A172 (cell line): ENCODE measurements around the gene KATNAL1. TPM values are rescaled to one million over a fixed set of nuclear protein-coding genes. Genes with fewer than 3 reads are reported as not detected.

Experiments
- DNase-seq: peaks from one replicate; pipeline ENCODE4 v3.0.0-alpha.2; 2015; ENCODE audit warnings: low spot score
- total RNA-seq: library from RNA; depleted of rRNA; stranded (reverse); fragments of >200 nt; shearing (Covaris generic); gene quantifications from 2 replicates; pipeline ENCODE4 v1.2.3, GENCODE V29; 2014; rRNA removed

KATNAL1 gene
- total RNA-seq: 62.4 and 119 TPM in 2 replicates

DNA sequence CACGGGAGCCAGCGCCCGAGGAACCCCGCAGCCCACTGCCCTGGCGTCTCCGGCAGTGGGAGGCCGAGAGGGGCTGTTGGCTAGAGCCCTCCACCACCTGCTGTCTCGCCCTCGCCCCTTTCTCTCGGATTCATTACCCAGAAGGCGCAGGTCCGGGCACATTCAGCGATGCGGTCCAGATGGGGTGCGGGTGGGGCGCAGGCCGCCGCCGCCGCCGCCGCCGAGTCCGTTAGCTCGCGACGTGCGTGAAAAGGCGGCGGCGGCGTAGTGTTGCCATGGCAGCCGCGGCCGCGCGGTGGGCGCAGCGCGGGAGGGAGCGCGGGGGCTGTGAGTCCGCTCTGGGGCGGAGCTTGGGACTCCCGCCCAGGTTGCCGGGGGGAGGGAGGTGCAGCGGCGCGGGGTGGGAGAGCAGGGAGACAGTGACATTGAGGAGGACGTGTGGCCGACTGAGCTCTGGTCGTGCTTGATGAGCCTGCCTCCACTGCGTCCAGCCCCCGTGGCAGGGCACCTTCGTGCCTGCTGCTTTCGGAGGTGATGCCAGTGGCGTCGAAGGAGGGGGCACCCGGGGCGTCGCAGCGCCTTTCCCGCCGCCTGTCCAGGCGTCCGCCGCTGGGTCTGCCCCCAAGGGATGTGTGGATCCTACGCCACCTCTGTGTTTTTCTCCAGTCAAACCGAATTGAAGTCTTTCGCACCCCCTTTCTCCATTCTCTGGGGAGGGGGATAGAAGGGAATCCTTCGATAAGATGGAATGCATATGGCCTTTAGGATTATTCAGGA is at the start of gene KATNAL1:
TSS of gene KATNAL1 (minus strand) at position 358 of the 777 bp plus-strand sequence. CDS start 23,774 bp downstream, outside the sequence.
- DNase-seq: peak; percentile 58

DNA sequence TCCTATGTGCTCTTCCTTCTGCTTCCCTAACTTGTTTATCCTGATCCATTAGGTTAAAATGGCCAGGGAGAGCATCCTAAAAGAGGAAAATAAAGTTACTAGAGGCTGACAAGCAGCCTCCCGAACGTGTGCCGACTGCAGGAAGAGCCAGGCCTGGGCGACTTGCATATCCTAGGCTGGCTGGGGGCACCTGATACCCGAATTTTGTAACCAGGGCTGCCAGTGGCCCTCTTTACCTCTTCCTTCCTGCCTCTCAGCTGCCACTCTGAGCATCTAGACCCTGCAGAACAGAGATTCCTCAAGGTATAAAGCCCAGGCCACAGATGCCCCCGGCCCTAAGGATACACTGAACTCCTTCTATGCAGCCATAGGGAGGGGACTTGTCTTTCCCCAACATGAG is 48.5 kb upstream of the KATNAL1 start:
- no peak for DNase-seq

- no peak for DNase-seq
Observed at GRCh38 chr13:30355384-30355699, 48.0 kb upstream of the KATNAL1 start.

DNA sequence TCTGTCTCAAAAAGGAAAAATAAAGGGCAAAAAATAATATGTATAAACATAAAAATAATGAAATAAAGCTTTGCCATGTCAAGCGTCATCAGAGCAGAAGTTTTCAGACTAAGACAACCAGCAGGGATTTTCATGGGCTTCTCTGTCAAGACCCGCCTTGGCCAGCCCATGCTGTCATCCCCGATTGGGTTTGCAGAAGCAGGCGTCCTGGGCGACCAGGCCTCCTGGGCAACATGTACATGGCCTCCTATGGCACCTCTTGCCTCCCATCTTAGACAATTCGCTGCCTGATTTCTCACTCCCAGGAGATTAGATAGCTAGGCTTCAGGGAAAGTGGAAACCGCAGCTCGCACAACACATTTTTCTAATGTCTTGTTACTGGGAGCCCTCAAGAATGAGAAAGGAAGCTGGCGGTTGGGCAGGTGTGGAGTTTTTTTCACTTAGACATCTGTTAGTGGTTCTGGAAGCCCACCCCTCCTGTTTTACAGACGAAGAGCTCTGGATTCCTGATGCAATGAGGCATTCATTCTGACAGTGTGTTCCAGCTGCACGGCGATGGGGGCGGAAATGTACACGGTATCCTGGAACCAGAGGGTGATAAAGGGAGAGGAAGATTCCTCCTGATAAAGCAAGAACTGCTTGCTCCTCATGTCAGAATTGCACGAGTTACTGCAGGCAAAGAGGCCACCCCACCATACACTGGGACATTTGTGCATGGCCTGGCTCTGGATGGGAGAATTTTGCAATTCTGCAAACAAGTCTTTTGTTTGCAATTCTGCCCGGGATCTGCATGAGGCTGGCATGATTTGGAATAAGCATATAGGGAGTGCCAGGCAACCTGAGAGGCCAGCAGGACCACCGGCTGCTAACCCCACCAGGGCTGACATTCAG is 47.4 kb upstream of the KATNAL1 start:
- DNase-seq: no peak

DNA sequence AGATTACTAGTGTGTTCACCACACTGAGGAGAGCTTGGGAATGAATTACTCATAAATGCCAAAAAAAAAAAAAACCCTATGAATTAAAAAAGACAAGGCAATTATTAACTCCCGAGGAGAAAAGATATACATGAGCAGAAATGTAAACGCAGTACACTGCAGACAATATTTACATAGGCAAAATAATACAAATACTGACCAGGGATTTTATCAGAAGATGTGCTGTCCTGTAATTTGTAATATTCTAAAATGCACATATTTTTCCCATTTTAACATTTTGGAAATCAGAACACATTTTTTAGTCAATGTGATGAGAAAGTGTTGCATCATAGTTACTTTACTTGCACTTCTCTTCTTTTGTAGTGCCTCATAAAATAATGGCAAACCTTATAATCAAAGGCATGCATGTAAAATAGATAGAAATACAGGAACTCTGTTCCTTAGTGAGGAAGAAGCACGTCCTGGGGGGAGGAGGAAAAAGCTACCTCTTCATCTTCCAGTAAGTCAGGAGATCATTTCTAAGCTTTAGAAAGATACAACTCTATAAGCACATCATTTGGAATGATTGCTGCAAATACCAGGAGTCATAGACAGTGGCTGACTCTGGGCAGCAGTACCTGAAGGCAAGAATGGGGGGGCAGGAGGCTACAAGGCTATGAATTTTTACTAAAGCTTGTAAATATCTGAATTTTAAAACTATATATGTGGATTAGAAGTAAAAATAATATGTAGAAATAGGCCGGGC is 46.3 kb upstream of the KATNAL1 start:
- DNase-seq: no peak

DNA sequence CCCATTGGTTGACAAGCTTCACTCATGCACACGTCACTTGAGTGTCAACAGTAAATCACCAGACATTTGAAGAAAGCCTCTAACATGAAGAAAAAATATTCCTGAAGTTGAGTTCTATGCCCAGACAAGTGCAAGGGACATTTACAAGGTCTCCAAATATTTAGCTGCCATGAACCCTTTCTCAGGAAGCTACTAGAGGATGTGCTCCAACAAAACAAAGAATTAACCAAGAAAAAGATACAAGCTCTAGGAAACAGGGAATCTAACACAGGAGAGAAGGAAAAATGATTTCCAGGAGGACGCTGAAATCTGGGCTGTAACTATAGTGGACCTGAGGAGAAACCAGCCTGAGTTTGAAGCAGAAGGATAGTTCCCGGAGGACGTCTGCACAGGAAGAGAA is 45.7 kb upstream of the KATNAL1 start:
- no peak for DNase-seq

- DNase-seq: no peak
Observed at GRCh38 chr13:30352121-30352520, 44.8 kb upstream of the KATNAL1 start.

GRCh38 chr13:30346789-30347167 is 39.4 kb upstream of the KATNAL1 start:
- DNase-seq: no peak

DNA sequence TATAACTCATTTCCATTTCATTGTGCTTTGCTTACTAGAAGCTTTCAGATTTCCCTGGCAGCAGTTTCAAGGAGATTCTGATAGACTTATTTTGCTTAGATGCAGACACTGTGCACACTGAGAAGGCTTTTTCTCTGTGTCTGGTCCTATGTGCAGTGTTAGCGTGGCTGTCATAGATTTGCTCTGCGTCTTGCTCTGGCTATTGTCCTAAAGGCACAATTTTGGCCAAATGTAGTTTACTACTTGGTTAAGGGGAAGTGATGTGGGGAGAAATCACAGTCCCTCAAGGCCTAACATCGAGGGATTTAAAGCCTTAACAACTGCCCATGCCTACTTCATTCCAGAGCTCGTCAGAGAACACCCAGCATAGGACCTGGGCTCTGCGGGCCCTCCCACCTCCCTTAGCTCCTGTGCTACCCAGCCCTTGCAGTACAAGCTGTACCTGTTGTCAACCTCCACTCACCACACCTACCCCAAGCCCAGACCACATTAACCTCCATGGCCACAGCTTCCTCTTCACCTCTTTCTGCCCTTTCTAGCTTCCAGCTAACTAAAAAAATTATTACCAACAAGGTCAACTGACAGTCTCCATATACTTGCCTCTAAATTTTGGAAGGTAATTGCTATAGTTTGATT is 38.9 kb upstream of the KATNAL1 start:
- no peak for DNase-seq

GRCh38 chr13:30345426-30346100 is 38.2 kb upstream of the KATNAL1 start:
- no peak for DNase-seq

DNA sequence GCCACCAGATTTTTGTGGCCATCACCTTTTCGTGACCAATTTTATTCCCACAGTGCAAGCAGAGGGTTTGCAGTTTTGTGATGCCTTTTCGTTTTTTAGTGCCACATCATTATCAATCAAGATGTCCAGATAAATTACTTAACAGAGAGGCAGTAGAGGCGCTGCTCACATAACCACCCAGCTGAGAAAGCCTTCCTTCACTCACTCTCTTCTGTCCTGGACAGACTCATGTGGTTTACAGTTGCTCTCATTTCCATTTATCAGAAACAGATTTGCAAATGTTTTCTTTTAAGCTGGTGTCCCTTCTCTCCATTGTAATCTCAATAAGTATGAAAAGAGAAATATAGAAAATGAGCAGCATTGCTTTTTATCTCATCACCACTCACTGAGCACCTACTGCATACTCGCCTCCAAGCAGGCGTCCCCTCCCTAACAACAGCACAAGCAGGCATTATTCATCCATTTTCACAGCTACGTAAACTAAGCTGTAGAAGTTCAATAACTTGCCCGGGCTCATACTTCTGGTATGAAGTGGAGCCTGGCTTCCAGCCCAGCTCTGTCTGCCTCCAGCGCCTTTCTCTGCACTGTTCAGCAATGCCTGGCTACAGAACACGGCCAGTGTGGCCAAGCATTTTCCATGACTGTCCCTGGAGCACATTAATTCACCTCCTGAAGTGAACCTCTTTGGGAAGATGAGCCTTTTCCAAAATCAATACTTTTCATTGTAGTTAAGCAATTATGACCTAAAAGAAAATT is 34.6 kb upstream of the KATNAL1 start:
- DNase-seq: peak; percentile 61

- DNase-seq: peak; percentile 55
Observed at GRCh38 chr13:30340331-30341250, 33.2 kb upstream of the KATNAL1 start.

- DNase-seq: no peak
Observed at GRCh38 chr13:30339738-30340330, 32.5 kb upstream of the KATNAL1 start.

- no peak for DNase-seq
Observed at GRCh38 chr13:30338952-30339351, 31.6 kb upstream of the KATNAL1 start.

DNA sequence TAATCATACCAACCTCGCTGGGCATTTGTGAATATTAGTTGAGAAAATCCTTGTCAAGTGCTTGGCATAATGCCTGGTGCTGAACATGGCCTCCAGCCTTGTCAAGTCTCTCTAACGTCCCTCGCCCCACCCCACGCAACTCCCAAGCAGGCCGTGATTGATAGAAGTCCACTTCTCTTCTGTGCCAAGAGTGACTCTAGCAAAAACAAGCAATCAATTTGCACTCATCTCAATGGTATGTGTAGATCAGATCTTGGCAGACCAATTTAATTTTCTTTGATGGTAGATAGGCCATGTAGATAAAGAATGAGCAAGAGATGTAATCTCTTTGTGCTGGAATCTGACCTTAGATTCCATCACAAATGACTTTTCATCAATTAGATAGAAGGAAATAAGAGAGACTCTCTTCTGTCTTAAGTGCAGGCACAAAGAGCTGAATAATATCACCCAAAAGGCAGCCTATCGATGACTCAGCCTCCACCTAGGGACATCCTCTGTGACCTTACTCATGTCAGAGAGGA is 31.0 kb upstream of the KATNAL1 start:
- DNase-seq: peak; percentile 56

GRCh38 chr13:30337061-30337610 is 29.8 kb upstream of the KATNAL1 start:
- no peak for DNase-seq

- no peak for DNase-seq
Observed at GRCh38 chr13:30334663-30335386, 27.5 kb upstream of the KATNAL1 start.

- DNase-seq: no peak
Observed at GRCh38 chr13:30333616-30334015, 26.3 kb upstream of the KATNAL1 start.
